NCI-H69 (cell line): ENCODE data around the gene KSR2.
"Not testable (repeated sequence)": the region's sequence is repeated elsewhere in the genome, so short reads cannot be mapped to it uniquely, and the experiment has no call there.

Source experiments
- DNase-seq: peaks from one replicate; lab custom pipeline; 2025; lab: John Stamatoyannopoulos, UW

KSR2 gene

DNA sequence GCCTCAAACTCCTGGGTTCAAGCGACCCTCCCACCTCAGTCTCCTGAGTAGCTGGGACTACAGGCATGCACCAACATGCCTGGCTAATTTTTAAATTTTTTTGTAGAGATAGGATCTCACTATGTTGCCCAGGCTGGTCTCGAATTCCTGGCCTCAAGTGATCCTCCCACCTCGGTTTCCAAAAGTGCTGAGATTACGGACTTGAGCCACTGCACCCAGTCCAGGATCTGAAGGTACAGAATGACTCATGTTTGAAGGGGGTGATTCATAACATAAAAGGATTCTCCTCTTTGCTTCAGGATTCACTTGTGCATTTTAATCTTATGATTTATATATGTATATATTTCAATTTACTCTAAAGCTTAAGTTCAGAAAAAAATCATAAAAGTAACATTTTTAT is 111.7 kb downstream of the KSR2 start:
- not testable (repeated sequence) for DNase-seq

DNA sequence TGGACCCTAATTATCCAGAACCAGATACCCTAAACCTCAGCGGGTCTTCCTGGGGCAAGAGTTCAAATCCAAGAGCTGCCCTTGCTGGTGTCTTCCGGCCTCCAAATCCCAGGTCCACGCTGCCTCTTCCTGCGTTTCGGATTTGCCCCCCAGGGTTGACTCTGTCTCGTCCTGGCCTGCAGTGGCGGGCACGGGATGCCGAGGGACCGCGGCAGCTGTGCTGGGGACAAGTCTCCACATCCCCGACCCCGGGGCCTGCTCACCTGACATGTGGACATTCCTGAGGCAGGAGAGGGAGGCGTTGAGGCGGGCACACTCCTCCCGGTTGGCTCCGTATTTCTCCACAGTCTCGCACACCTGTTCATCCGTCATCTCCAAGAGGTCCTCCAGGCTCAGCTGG is 113.6 kb downstream of the KSR2 start:
- DNase-seq, result no peak

DNA sequence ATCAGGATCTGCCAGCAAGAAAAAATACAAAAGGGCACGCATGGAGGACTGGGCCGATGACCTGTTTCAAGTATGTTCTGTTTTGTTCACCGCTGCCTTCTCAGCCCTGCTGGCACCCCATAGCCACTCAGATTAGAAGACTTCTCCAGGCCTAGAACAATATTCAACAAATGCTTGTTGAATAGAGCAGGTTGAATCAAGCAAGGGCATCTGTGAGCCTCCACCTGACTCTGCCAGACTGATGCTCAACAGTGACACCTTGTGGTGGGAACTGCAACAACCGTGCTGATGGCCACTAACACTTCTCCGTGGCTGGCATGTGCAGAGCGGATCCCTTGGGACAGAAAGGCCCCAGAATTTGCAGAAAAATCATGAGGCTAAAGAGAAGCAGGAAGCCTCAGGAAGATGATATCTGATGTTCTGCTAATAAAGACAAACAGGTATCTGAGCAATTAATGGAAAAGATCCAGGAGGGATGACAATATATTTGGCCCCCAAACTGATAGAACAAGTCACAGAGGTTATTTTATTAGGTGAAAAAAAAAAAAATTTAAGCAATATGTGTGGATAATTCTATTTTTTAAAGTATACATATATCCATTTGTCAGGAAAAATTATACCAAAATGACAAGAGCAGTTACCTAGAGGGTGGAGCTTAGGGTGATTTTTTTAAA is 114.3 kb downstream of the KSR2 start:
- DNase-seq, result peak; percentile 77

GRCh38 chr12:117853600-117853999 is 115.2 kb downstream of the KSR2 start:
- DNase-seq, result peak; percentile 68

- peak; percentile 64 for DNase-seq
These were observed 118.7 kb downstream of the KSR2 start for GRCh38 chr12:117850048-117850447.

GRCh38 chr12:117847371-117847770 is 121.4 kb downstream of the KSR2 start:
- peak; percentile 28 for DNase-seq

- no peak for DNase-seq
These were observed 123.4 kb downstream of the KSR2 start for GRCh38 chr12:117845271-117845904.

DNA sequence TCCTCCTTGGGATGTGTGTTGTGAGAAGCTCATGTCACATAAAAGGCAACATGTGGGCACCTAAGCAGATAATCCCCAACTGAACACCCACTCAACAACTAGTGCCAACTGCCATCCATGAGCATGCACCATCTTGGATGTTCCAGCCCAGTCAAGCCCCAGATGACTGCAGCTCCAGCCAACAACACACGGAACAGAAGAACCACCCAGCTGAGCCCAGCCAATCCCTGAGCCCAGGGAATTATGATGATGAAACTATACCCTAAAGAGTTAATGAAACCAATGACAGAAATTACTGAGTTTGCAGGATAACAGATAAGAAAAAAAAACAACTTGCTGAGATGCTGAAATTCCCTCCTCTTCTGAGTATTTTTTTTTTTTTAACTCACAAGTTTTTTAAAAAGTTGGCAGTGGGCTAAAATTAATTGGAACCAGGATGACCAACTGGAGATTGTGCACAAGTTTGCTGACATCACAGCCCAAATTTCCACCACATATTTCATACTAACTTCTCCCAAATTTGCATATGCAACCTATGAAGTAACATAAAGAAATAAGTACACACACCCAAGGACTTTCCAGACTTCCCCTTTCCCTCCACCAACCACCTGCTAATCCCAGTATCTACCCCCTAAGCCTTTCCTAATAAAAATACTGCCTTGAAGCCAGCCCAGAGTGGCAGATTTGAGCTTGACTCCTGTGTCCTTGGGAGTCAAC is 124.5 kb downstream of the KSR2 start:
- no peak for DNase-seq

DNA sequence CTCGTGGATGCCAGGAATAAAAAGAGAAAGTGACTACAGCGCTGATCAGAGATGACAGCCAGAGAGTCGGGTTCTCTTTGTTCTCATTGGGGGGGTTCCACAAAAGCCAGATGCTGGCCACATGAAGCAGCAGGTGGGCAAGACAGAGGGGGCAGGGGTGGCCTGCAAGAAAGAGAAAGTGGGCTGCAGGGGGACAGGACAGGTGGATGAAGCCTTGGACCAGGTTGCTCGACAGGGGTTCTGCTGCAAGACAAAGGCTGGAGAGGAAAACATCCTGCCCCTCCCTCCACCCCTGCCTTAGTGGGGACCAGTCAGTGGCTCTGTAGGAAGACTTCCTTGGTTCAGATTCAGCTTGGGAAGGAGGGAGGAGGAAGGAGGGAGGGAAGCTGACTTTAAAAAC is 126.2 kb downstream of the KSR2 start:
- DNase-seq, result no peak

- DNase-seq, result no peak
These were observed 126.6 kb downstream of the KSR2 start for GRCh38 chr12:117842220-117842619.

GRCh38 chr12:117837737-117838050 is 131.1 kb downstream of the KSR2 start:
- DNase-seq, result no peak

GRCh38 chr12:117836999-117837736 is 131.6 kb downstream of the KSR2 start:
- peak; percentile 74 for DNase-seq

DNA sequence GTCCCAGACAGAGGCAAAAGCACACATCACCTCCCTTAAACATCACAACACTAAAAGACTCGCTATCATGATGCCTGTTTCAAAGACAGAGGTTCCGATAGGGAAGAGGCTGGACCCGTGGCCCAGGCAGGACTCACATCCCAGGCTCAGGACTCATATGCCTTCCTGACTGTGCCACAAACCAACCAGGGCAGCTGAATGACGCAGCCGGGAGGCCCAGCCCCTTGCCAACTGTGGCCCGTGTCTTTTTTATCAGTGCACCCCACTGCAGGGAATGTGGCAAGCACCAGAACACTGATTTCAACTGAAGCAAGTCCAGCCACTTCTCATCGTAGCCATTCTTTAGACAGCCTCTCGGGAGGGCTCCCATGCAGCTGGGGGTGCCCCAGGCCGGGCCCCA is 132.3 kb downstream of the KSR2 start:
- DNase-seq, result no peak

DNA sequence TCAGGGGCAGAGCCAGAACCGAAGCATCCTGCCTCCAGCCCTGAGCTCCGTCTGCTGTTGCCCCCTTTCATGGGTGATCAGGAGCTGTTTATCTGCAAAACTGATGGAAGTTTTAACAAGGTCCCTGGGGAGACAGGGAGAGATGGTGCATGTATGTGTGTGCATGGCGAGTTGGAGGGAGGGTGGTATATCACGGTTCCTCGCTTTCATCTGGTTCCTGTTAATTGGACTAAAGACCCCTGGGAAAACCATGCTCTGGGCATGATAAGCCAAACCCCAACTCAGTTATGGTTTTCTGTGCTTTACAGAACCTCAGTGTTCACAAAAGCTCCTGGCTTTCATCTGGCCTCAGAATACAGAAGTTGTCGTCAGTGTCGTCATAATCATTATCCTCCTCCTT is 133.6 kb downstream of the KSR2 start:
- no peak for DNase-seq

DNA sequence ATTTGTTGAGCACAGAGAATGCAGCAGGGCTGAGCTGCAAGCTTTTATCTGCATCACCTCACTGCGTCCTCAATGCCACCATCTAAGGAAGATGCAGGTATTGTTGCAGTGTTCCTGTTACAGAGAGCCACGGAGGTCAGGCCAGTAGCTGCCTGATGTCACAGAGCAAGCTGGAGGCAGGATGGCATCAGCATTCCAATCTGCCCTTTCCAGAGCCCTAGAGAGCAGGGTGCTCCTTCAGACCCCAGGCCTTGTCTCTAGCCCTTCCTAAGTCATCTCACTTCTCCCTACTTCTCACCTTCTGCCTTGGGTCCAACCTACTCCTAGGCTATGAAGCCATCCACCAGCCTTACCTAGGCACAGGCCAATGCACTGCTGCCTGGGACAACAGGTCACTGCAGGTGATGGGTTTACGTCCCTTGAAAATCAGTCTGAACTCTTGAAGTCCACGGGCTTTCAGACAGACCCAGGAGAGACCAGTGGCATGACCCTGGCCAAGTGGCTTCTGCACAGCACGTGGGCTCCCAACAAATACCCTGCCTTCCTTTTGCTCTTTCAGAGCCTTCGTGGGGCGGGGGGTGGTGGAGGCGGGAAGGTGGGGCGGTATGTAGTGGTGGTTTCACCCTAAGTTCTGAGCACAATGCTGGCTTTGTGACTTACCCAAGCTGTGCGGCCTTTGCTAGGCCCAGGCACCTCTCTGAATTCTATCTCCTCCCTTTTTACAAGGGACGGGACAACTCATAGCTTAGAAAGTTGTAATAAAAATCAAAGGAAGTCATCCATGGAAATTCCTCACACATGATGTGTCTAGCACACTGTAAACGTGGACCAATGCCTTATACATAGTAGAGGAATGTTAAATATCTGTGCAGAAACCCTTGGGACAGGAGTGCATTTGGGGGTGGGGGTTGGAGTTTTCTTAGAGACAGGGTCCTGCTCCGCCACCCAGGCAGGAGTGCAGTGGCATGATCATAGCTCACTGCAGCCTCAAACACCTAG is 136.0 kb downstream of the KSR2 start:
- DNase-seq, result no peak

GRCh38 chr12:117830471-117830870 is 138.3 kb downstream of the KSR2 start:
- no peak for DNase-seq

DNA sequence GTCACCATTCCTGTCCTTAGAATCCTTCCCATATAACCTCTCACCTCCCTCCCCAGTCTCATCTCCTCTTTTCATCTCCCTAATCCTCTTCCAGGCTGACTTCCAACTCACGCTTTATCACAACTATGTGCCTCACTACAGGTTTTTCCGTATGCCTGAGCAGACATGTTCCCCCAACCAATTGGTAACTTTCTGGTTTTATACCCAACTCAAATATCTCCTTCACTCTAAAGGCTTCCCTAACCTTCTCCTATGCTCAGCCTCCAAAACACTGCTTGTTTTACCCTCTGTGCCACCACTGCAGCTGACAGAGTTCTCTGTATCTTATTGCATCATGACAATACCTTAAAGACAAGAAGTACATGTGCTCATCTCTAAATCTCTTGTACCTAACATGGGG is 139.7 kb downstream of the KSR2 start:
- DNase-seq, result no peak

DNA sequence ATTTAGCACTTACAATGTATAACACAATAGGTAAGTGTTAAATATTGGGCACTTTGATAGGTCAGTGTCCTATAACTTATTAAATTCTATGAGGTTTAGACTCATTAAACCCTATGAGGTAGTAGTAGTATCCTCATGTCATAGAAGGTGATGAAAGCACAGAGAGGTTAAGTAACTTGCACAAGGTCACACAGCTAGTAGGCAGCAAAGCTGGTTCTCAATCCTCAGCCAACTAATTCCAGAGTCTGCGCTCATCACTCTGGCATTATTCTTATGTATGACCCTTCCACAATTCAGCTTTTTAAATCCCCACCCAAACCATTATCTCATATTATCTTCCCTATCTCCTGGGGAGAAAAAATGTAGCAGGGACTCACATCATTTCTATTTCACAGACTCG is 141.1 kb downstream of the KSR2 start:
- no peak for DNase-seq

DNA sequence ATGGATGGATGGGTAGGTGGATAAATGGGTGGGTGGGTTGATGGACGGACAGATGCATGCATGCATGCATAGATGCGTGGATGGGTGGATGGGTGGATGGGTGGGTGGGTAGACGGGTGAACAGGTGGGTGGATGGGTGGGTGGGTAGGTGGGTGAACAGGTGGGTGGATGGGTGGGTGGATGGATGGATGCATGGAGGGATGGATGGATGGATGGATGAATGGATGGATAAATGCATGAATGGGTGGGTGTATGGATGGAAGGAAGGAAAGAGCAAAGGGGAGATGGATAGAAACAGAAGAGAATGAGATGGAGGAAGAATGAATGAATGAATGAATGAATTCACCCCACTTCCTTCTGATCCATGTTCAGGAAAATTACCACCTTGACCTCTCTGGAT is 143.0 kb downstream of the KSR2 start:
- no peak for DNase-seq

- no peak for DNase-seq
These were observed 147.2 kb downstream of the KSR2 start for GRCh38 chr12:117821480-117822175.
